Measurements from ENCODE around the gene HAPLN2. TPM values are rescaled to one million over a fixed set of nuclear protein-coding genes. Genes with fewer than 3 reads are reported as not detected.

HAPLN2 gene
- total RNA-seq, 2 experiments from 2014 or later, result not detected

DNA sequence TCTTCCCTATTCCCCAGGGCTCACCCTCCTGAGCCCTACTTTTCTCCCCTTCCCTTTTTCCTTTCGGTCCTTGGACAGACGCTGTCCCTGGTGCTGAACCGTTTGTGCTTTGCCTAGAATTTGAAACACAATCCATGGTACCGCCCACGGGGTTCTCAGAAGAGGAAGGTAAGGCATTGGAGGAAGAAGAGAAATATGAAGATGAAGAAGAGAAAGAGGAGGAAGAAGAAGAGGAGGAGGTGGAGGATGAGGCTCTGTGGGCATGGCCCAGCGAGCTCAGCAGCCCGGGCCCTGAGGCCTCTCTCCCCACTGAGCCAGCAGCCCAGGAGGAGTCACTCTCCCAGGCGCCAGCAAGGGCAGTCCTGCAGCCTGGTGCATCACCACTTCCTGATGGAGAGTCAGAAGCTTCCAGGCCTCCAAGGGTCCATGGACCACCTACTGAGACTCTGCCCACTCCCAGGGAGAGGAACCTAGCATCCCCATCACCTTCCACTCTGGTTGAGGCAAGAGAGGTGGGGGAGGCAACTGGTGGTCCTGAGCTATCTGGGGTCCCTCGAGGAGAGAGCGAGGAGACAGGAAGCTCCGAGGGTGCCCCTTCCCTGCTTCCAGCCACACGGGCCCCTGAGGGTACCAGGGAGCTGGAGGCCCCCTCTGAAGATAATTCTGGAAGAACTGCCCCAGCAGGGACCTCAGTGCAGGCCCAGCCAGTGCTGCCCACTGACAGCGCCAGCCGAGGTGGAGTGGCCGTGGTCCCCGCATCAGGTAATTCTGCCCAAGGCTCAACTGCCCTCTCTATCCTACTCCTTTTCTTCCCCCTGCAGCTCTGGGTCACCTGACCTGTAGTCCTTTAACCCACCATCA, 33.1 kb downstream of the HAPLN2 start:
- Mint-ChIP-seq H3K9me3 (no peaks in the 10 kb centered on the region), H3K36me3 (ENCODE audit: low read depth) (no peaks in the 10 kb centered on the region), H3K4me1 (ENCODE audit: low read depth) (peaks cover 9% of the 10 kb centered on the region), H3K4me3 (no peak overlapping the region), H3K27ac (no peak overlapping the region), H3K27me3 (peaks cover 74% of the 10 kb centered on the region)
- TF ChIP-seq, protein P1, sequence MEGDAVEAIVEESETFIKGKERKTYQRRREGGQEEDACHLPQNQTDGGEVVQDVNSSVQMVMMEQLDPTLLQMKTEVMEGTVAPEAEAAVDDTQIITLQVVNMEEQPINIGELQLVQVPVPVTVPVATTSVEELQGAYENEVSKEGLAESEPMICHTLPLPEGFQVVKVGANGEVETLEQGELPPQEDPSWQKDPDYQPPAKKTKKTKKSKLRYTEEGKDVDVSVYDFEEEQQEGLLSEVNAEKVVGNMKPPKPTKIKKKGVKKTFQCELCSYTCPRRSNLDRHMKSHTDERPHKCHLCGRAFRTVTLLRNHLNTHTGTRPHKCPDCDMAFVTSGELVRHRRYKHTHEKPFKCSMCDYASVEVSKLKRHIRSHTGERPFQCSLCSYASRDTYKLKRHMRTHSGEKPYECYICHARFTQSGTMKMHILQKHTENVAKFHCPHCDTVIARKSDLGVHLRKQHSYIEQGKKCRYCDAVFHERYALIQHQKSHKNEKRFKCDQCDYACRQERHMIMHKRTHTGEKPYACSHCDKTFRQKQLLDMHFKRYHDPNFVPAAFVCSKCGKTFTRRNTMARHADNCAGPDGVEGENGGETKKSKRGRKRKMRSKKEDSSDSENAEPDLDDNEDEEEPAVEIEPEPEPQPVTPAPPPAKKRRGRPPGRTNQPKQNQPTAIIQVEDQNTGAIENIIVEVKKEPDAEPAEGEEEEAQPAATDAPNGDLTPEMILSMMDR (IDR thresholded peaks at IDR 0.05), result no peak
- ATAC-seq, result no peak
- ChIA-PET CTCF (interaction anchor here (0.9 to 2.4 kb wide), 6 partner anchors 10 to 36 kb away, joined by 4 to 11 read pairs (median 5); partner anchors contain the start of genes BCAN and HAPLN2), POLR2A (interaction anchor here (1.2 to 2.1 kb wide), 2 partner anchors 9 to 10 kb away, joined by 3 to 9 read pairs; no protein-coding TSS in a partner anchor)
- intact Hi-C loops (cut with micrococcal nuclease), result no loop called here
- DNase-seq, result peak; percentile 35

DNA sequence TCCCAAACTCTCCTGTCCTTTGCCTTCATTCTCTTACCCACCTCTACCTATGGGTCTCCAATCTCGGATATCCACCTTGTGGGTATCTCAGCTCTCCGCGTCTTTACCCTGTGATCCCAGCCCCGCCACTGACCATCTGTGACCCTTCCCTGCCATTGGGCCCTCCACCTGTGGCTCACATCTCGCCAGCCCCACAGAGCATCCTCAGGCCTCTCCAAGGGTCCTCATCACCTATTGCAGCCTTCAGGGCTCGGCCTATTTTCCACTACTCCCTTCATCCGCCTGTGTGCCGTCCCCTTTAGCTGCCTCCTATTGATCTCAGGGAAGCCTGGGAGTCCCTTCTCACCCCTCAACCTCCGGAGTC, 33.8 kb downstream of the HAPLN2 start:
- H3K27me3 Mint-ChIP-seq, result peaks cover 76% of the 10 kb centered on the region
- no peaks in the 10 kb centered on the region for H3K9me3 Mint-ChIP-seq
- intact Hi-C loops (cut with micrococcal nuclease), result no loop called here
- TF ChIP-seq, protein P1 (IDR thresholded peaks at IDR 0.05), result no peak
- ChIA-PET POLR2A (interaction anchor here (2.1 kb wide), 1 partner anchor 9 kb away, joined by 9 read pairs; no protein-coding TSS in a partner anchor), CTCF (interaction anchor here (0.9 to 2.4 kb wide), 4 partner anchors 26 to 36 kb away, joined by 4 to 11 read pairs (median 5); partner anchors contain the start of gene HAPLN2)
- H3K4me1 Mint-ChIP-seq (ENCODE audit: low read depth), result peaks cover 13% of the 10 kb centered on the region
- ATAC-seq (no peak), DNase-seq (no peak)
- H3K4me3 Mint-ChIP-seq, result no peak overlapping the region
- H3K36me3 Mint-ChIP-seq (ENCODE audit: low read depth), result no peaks in the 10 kb centered on the region
- no peak overlapping the region for H3K27ac Mint-ChIP-seq

- ATAC-seq (no peak), DNase-seq (no peak)
- Mint-ChIP-seq H3K4me3 (no peak overlapping the region), H3K36me3 (ENCODE audit: low read depth) (no peaks in the 10 kb centered on the region), H3K9me3 (no peaks in the 10 kb centered on the region), H3K27me3 (peaks cover 67% of the 10 kb centered on the region), H3K27ac (no peak overlapping the region), H3K4me1 (ENCODE audit: low read depth) (peaks cover 22% of the 10 kb centered on the region)
- POLR2A ChIA-PET, result interaction anchor here (1.0 kb wide), 1 partner anchor 9 kb away, joined by 3 read pairs; no protein-coding TSS in a partner anchor
- CTCF ChIA-PET, result interaction anchor here (1.3 to 8.6 kb wide), 4 partner anchors 12 to 205 kb away, joined by 3 to 273 read pairs (median 38); partner anchors contain the start of genes BCAN and HAPLN2
- intact Hi-C loops (cut with micrococcal nuclease), result loop anchor here (5.0 kb wide), 1 partner anchor 32 kb away; no protein-coding TSS in a partner anchor
- TF ChIP-seq, protein P1 (IDR thresholded peaks at IDR 0.05), result no peak
Observed at GRCh38 chr1:156654700-156655099, 35.5 kb downstream of the HAPLN2 start.

GRCh38 chr1:156655151-156655903, 36.1 kb downstream of the HAPLN2 start:
- no peak overlapping the region for H3K4me3 Mint-ChIP-seq
- intact Hi-C loops (cut with micrococcal nuclease), result loop anchor here (5.0 kb wide), 1 partner anchor 33 kb away; no protein-coding TSS in a partner anchor
- no peaks in the 10 kb centered on the region for H3K9me3 Mint-ChIP-seq
- peaks cover 63% of the 10 kb centered on the region for H3K27me3 Mint-ChIP-seq
- no peak for DNase-seq
- no peak for ATAC-seq
- H3K4me1 Mint-ChIP-seq (ENCODE audit: low read depth), result peaks cover 27% of the 10 kb centered on the region
- ChIA-PET CTCF (interaction anchor here (1.3 to 8.6 kb wide), 5 partner anchors 12 to 204 kb away, joined by 3 to 273 read pairs (median 34); partner anchors contain the start of genes BCAN, HAPLN2 and NES), POLR2A (interaction anchor here (1.0 kb wide), 2 partner anchors 10 to 31 kb away, joined by 3 read pairs; no protein-coding TSS in a partner anchor)
- no peaks in the 10 kb centered on the region for H3K36me3 Mint-ChIP-seq (ENCODE audit: low read depth)
- TF ChIP-seq, protein P1 (IDR thresholded peaks at IDR 0.05), result no peak
- H3K27ac Mint-ChIP-seq, result no peak overlapping the region
